ENCODE measurements around the gene S1PR2.

DNA sequence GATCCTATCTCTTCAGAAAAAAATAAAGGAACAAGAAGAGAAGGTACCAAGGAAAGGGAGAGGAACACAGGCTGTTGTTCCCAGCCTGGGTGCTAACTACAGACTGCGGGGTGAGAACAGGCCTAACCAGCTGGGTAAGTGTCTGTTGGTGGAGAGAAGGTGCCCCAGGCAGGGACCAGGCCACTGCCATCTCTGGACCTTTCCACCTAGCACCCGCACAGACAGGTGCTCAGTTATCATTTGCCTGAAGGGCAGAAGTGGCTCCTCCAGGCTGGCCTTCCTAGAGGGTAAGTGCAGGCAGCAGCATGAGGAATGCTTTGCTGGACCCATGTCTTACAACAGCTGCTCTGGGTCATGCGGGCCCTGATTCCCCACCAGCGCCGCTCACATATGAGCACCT lies 46.5 kb downstream of the S1PR2 start:
- TF ChIP-seq POLR2A (IDR thresholded peaks at IDR 0.05; ENCODE audit: low read length) = no peak
- TF ChIP-seq GATA1 (IDR thresholded peaks at IDR 0.05; ENCODE audit: low read depth, low read length) = no peak
